Peyer's patch (tissue), 4 donors: ENCODE measurements around the gene USP34.

Experiments
- POLR2A ChIP-seq, 2 donors: fragments of 450-650 bp; IDR thresholded peaks; one replicate each; pipeline ENCODE4 v1.5.1; 2017; ENCODE audit warnings: antibody characterized with exemption in 2 of 2, mild to moderate bottlenecking in 2 of 2, moderate library complexity in 2 of 2
- TF ChIP-seq, protein P1 (sequence below), 6 experiments: fragments of 450-650 bp in 4 of 6; fragments of 200-600 bp in 2 of 6; sonication (generic) in 1 of 6; IDR thresholded peaks; one replicate each; pipeline ENCODE4 v1.5.1; 2017 to 2019; ENCODE audit warnings: antibody characterized with exemption in 6 of 6, mild to moderate bottlenecking in 3 of 6, moderate library complexity in 1 of 6

DNA sequence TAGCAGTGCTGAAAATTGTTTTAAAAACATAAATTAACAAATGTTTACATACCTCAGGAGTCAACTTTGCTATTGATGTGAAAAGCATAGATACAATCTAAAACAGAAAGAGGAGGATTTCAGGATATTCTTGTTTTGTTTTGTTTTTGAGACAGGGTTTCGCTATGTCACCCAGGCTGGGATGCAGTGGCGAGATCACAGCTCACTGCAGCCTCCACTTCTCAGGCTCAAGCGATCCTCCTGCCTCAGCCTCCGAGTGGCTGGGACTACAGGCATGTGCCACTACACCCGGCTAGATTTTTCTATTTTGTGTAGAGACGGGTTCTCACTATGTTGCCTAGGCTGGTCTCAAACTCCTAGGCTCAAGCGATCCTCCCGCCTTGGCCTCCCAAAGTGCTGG, 248.3 kb downstream of the USP34 start:
- no peak for TF ChIP-seq POLR2A (IDR thresholded peaks at IDR 0.05)
- TF ChIP-seq, protein P1, sequence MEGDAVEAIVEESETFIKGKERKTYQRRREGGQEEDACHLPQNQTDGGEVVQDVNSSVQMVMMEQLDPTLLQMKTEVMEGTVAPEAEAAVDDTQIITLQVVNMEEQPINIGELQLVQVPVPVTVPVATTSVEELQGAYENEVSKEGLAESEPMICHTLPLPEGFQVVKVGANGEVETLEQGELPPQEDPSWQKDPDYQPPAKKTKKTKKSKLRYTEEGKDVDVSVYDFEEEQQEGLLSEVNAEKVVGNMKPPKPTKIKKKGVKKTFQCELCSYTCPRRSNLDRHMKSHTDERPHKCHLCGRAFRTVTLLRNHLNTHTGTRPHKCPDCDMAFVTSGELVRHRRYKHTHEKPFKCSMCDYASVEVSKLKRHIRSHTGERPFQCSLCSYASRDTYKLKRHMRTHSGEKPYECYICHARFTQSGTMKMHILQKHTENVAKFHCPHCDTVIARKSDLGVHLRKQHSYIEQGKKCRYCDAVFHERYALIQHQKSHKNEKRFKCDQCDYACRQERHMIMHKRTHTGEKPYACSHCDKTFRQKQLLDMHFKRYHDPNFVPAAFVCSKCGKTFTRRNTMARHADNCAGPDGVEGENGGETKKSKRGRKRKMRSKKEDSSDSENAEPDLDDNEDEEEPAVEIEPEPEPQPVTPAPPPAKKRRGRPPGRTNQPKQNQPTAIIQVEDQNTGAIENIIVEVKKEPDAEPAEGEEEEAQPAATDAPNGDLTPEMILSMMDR (IDR thresholded peaks at IDR 0.05), result no peak
